Measurements from ENCODE around the gene RASA1. TPM values are rescaled to one million over a fixed set of nuclear protein-coding genes. Genes with fewer than 3 reads are reported as not detected.

The RASA1 gene
- total RNA-seq, 4 donors from 2014 or later, result 33.0 to 62.2 (median 46.6) TPM

GRCh38 chr5:87266914-87267573 lies 639 bp upstream of the RASA1 start:
- no peak for TF ChIP-seq CTCF (IDR thresholded peaks at IDR 0.05; ENCODE audit: low read depth)

- TF ChIP-seq CTCF (IDR thresholded peaks at IDR 0.05; ENCODE audit: low read depth), result no peak
These were observed 665 bp downstream of the RASA1 start for GRCh38 chr5:87268126-87268969.

DNA sequence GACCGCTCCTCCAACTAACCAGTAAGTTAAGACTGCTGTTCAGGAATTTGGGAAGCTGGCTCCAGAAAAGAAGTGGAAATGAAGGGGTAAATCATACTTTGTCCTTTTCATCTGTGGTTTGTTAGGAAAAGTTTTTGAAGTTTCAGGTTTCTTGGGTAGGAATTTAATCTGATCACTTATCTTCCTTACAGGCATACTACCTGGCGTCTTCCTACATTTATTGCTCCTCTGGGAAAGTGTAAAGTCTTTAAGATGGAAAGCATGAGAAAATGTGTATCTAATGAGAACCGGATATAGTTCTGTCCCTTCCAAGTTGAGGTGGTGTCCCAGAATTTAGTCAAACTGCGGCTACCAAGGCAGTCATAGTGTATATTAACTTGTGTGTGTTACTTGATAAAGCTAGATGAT lies 1.3 kb downstream of the RASA1 start:
- TF ChIP-seq CTCF (IDR thresholded peaks at IDR 0.05; ENCODE audit: low read depth), result no peak

DNA sequence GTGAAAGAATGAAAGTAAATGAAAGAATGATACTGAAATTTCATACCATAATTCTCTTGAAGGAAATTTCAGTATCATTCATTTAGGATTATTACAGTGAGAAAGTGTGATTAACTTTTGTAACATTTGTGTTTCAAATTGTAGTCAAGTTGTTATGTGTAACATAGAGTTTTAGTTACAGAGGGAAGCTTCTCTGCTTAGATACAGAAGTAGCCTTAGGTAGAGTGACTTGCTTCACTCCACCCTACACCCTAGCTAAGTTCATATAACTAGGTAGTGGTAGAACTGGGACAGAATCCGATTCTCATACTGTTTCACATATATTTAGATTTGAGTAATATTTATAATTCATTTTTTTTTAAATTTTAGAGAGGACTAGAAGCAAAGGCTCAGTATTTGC lies 9.0 kb downstream of the RASA1 start:
- no peak for TF ChIP-seq CTCF (IDR thresholded peaks at IDR 0.05; ENCODE audit: low read depth)

GRCh38 chr5:87277279-87277835 lies 9.7 kb downstream of the RASA1 start:
- TF ChIP-seq CTCF (IDR thresholded peaks at IDR 0.05; ENCODE audit: low read depth), result no peak

GRCh38 chr5:87278590-87279100 lies 11.0 kb downstream of the RASA1 start:
- no peak for TF ChIP-seq CTCF (IDR thresholded peaks at IDR 0.05; ENCODE audit: low read depth)

DNA sequence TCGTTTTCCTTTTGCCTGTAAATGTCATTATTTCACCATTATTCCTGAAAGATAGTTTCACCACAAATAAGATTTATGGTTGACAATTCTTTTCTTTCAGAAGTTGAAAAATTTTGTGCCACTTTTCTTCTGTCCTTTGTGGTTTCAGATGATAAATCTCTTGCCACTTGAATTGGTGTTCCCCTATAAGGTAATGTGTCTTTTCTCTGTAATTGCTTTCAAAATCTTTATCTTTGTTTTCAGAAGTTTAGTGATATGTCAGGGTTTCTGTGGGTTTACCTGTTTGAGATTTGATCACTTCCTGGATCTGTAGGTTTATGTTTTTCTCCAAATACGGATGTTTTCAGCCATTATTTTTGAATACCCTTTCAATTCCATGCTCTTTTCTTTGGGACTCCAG lies 14.6 kb downstream of the RASA1 start:
- no peak for TF ChIP-seq CTCF (IDR thresholded peaks at IDR 0.05; ENCODE audit: low read depth)
